Neural cell (in vitro differentiated cells): ENCODE data around the gene ABCA6.

Experiments used
- CTCF ChIP-seq: fragments of 450-650 bp; IDR thresholded peaks from 2 replicates; pipeline ENCODE4 v1.5.1; 2014; ENCODE audit warnings: antibody characterized with exemption, mild to moderate bottlenecking, moderate library complexity; ENCODE audit not compliant: poor library complexity, severe bottlenecking
- REST ChIP-seq: IDR thresholded peaks from 2 replicates; pipeline ENCODE4 v1.6.1; 2012; ENCODE audit warnings: borderline replicate concordance
- TAF1 ChIP-seq: IDR thresholded peaks from 2 replicates; pipeline ENCODE4 v1.6.1; 2012; ENCODE audit warnings: low read depth

DNA sequence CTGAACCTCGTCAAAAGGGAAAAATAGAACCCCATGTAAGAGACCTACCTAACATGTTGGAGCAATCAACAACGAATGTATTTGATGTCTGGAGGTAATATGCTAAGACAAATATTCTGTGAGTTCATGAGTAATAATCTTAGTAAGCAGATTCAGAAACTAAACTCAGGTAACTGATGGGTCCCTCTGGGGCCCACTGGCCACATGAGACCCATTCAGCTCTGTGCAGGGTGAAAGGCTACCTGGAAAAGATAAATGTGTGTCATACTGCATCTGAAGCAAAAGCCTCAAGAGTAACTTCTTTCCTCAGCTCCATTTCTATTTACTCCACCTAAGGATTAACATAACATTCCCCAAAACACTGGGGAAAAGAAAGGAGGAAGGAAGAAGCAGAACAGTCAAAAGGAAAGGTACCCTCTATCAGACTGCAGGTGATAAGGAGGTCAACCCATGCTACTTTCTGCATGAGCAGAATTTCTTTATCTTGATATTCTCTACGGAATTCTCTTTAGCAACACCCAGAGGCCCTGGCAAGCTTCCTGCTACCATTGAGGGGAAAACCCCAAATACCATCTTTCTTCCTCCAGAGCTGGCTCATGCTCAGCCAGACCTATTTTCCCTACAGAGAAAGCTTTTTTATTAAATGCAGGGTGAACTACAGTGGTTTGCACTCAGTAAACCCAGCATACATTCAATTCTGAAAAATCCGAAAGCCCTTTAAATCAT, 37.7 kb upstream of the ABCA6 start:
- TF ChIP-seq CTCF (no peak), TAF1 (no peak), REST (no peak)
